K562 (cell line): ENCODE results near the gene EPHB1. TPM values are rescaled to one million over a fixed set of nuclear protein-coding genes. Genes with fewer than 3 reads are reported as not detected.

Experiments
- ATAC-seq: fragments of 200-7000 bp; cut with Tn5 transposase; 3 replicates; pipeline ENCODE4 v1.9.1; 2020; ENCODE audit warnings: moderate library complexity
- BruUV-seq: library from RNA; stranded (reverse); fragments of 400-500 nt; replicated peaks from 2 replicates; lab custom pipeline; 2021; lab: Mats Ljungman, UMichigan
- CTCF ChIA-PET: fragments of 300-600 bp; formaldehyde crosslinking; extraction: SDS; loops from one replicate; lab custom pipeline; 2021; ENCODE audit warnings: low intra/inter-chr PET ratio; lab: Yijun Ruan, JAX
- POLR2A ChIA-PET: fragments of 300-600, 350-650 bp; sonication (Branson Sonifier 250); formaldehyde crosslinking; extraction: SDS; loops from one replicate; lab custom pipeline; 2021; ENCODE audit warnings: antibody characterized with exemption, inconsistent platforms; lab: Yijun Ruan, JAX
- DNase-seq, 4 experiments: peaks; one replicate each; pipeline versions ENCODE4 v3.0.0 to v3.0.0-alpha.2; 2011 to 2018; ENCODE audit warnings: low spot score in 3 of 4, mixed read lengths in 3 of 4; ENCODE audit errors: extremely low read depth in 1 of 4
- FAIRE-seq: peaks from 2 replicates; lab custom pipeline; 2011; peaks lifted over from hg19 to GRCh38; lab: Jason Lieb, UNC
- H2AFZ ChIP-seq: 2 replicates; pipeline ENCODE4 v1.6.0; 2011; ENCODE audit warnings: low read depth, low read length, control low read depth, inconsistent platforms
- H3K27ac ChIP-seq: fragments of 200-600 bp; 3 replicates; pipeline ENCODE4 v1.8.0; 2011; ENCODE audit warnings: low read depth, mild to moderate bottlenecking, control low read depth, inconsistent platforms, low read length, moderate library complexity, mixed read lengths; ENCODE audit errors: extremely low read depth
- H3K27me3 ChIP-seq, 2 experiments: fragments of 300-600 bp in 1 of 2; 2 replicates in 1 of 2; 3 replicates in 1 of 2; pipeline versions ENCODE4 v1.6.0 to v1.8.0; 2011; ENCODE audit warnings: inconsistent platforms in 2 of 2, low read length in 2 of 2, mild to moderate bottlenecking in 1 of 2, mixed read lengths in 1 of 2, moderate library complexity in 1 of 2; ENCODE audit not compliant: control insufficient read depth in 2 of 2, insufficient read depth in 2 of 2
- H3K36me3 ChIP-seq: fragments of 300-600 bp; 3 replicates; pipeline ENCODE4 v1.8.0; 2011; ENCODE audit warnings: mild to moderate bottlenecking, low read length, inconsistent platforms; ENCODE audit not compliant: control insufficient read depth, insufficient read depth
- H3K4me1 ChIP-seq, 2 experiments: fragments of 200-600 bp in 1 of 2; replicated peaks in 1 of 2; 2 replicates in 1 of 2; 3 replicates in 1 of 2; pipeline versions ENCODE4 v1.5.1 to v1.8.0; 2011; ENCODE audit warnings: inconsistent platforms in 2 of 2, low read length in 2 of 2, mild to moderate bottlenecking in 1 of 2, mixed read lengths in 1 of 2, moderate library complexity in 1 of 2; ENCODE audit not compliant: control insufficient read depth in 2 of 2, insufficient read depth in 2 of 2
- H3K4me2 ChIP-seq: 2 replicates; pipeline ENCODE4 v1.6.1; 2011; ENCODE audit warnings: low read length, control low read depth, inconsistent platforms, mixed read lengths; ENCODE audit not compliant: insufficient read depth
- H3K4me3 ChIP-seq: fragments of 200-600 bp; sonication (generic), shearing (Covaris generic); 2 replicates; pipeline ENCODE4 v1.5.1; 2016; ENCODE audit warnings: control low read depth, inconsistent platforms
- H3K79me2 ChIP-seq: fragments of 200-600 bp; 3 replicates; pipeline ENCODE4 v1.8.0; 2011; ENCODE audit warnings: low read length, inconsistent platforms; ENCODE audit not compliant: control insufficient read depth, insufficient read depth
- H3K9ac ChIP-seq, 2 experiments: 2 replicates each; pipeline versions ENCODE4 v1.6.0 to v1.6.1; 2011; ENCODE audit warnings: low read depth in 2 of 2, low read length in 2 of 2, control low read depth in 1 of 2, inconsistent platforms in 1 of 2, mild to moderate bottlenecking in 1 of 2, mixed read lengths in 1 of 2; ENCODE audit not compliant: insufficient read depth in 1 of 2
- H3K9me1 ChIP-seq: one replicate; pipeline ENCODE4 v1.6.0; 2011; ENCODE audit warnings: inconsistent platforms, mild to moderate bottlenecking, low read length, moderate library complexity; ENCODE audit not compliant: control insufficient read depth, insufficient read depth
- H3K9me3 ChIP-seq: replicated peaks from 2 replicates; pipeline ENCODE4 v1.5.1; 2011; ENCODE audit warnings: low read depth, low read length, inconsistent platforms; ENCODE audit not compliant: control insufficient read depth, insufficient read depth
- H4K20me1 ChIP-seq: replicated peaks from 2 replicates; pipeline ENCODE4 v1.6.1; 2011; ENCODE audit warnings: low read length, inconsistent platforms, mixed read lengths; ENCODE audit not compliant: control insufficient read depth, insufficient read depth
- ARID3B ChIP-seq: fragments of 250-450 bp; sonication (Bioruptor Pico); IDR thresholded peaks from 2 replicates; pipeline ENCODE4 v1.4.0; 2020; ENCODE audit warnings: borderline replicate concordance
- CREB1 ChIP-seq, 2 experiments: sonication (generic) in 1 of 2; formaldehyde crosslinking in 1 of 2; IDR thresholded peaks; 2 replicates each; pipeline versions ENCODE4 v1.6.1 to v1.8.0; 2012 to 2022; ENCODE audit warnings: inconsistent platforms in 1 of 2, mild to moderate bottlenecking in 1 of 2, missing genetic modification reagents in 1 of 2, moderate library complexity in 1 of 2
- LCOR ChIP-seq: sonication (generic); formaldehyde crosslinking; IDR thresholded peaks from 2 replicates; pipeline ENCODE4 v1.8.0; 2022; ENCODE audit warnings: mild to moderate bottlenecking, missing genetic modification reagents
- MAZ ChIP-seq, 2 experiments: fragments of 450-650 bp in 1 of 2; sonication (generic) in 1 of 2; formaldehyde crosslinking; IDR thresholded peaks in 1 of 2; conservative IDR thresholded peaks in 1 of 2; 2 replicates each; pipeline versions ENCODE4 v1.4.0 to v1.5.0; 2020; ENCODE audit warnings: mild to moderate bottlenecking in 1 of 2, missing genetic modification reagents in 1 of 2
- MCM3 ChIP-seq: fragments of 450-650 bp; IDR thresholded peaks from 2 replicates; pipeline ENCODE4 v1.6.1; 2016
- NFE2L1 ChIP-seq: fragments of 450-650 bp; IDR thresholded peaks from 2 replicates; pipeline ENCODE4 v1.6.1; 2016; ENCODE audit warnings: missing genetic modification characterization, low read depth, mild to moderate bottlenecking, missing compliant biosample characterization, moderate library complexity, borderline replicate concordance
- NRF1 ChIP-seq, 2 experiments: fragments of 450-650 bp; IDR thresholded peaks in 1 of 2; conservative IDR thresholded peaks in 1 of 2; 2 replicates each; pipeline ENCODE4 v1.6.1; 2014; ENCODE audit warnings: mild to moderate bottlenecking in 2 of 2
- PHF8 ChIP-seq: fragments of 200-600 bp; sonication (generic); IDR thresholded peaks from 2 replicates; pipeline ENCODE4 v1.6.1; 2012; ENCODE audit warnings: mixed run types, mild to moderate bottlenecking, inconsistent platforms, low read length, moderate library complexity, borderline replicate concordance
- RBM15 ChIP-seq: fragments of 200-400 bp; formaldehyde crosslinking; IDR thresholded peaks from 2 replicates; pipeline ENCODE4 v1.6.1; 2018; ENCODE audit warnings: mild to moderate bottlenecking, low read length, moderate library complexity; ENCODE audit not compliant: insufficient read depth
- RBM25 ChIP-seq: fragments of 200-400 bp; formaldehyde crosslinking; IDR thresholded peaks from 2 replicates; pipeline ENCODE4 v1.6.1; 2018; ENCODE audit warnings: low read length, low read depth, moderate library complexity; ENCODE audit not compliant: severe bottlenecking
- SIX5 ChIP-seq, 2 experiments: IDR thresholded peaks; 2 replicates each; pipeline ENCODE4 v1.6.1; 2011; ENCODE audit warnings: low read length in 2 of 2, borderline replicate concordance in 1 of 2, low read depth in 1 of 2, mild to moderate bottlenecking in 1 of 2, moderate library complexity in 1 of 2; ENCODE audit not compliant: insufficient read depth in 1 of 2
- TRIM25 ChIP-seq: fragments of 450-650 bp; IDR thresholded peaks from 2 replicates; pipeline ENCODE4 v1.7.0; 2016; ENCODE audit warnings: borderline replicate concordance
- ZNF324 ChIP-seq: fragments of 250-450 bp; sonication (Bioruptor Pico); IDR thresholded peaks from 2 replicates; pipeline ENCODE4 v1.4.0; 2020; ENCODE audit warnings: mild to moderate bottlenecking
- WGBS: fragments of 100-300 bp; shearing (Covaris generic); methylation state at CpG from one replicate; pipeline ENCODE4 v1.1.6; 2016; ENCODE audit warnings: low coverage, mixed read lengths; ENCODE audit not compliant: insufficient coverage; ENCODE audit errors: missing lambda C conversion rate; 5-methylcytosine and 5-hydroxymethylcytosine counted together
- in situ Hi-C: fragments of 300-500 bp; cut with MboI; formaldehyde crosslinking; loops from 4 replicates; pipeline ENCODE4 v1.15.0; 2018; ENCODE audit warnings: inconsistent platforms, mixed read lengths
- intact Hi-C: fragments of 100-400 bp; cut with micrococcal nuclease; formaldehyde crosslinking; loops from 2 replicates; pipeline ENCODE4 v1.14.2; 2022
- polyA plus RNA-seq, 8 experiments: library from polyadenylated mRNA; depleted of rRNA in 4 of 8; stranded (reverse) in 5 of 8; unstranded in 3 of 8; fragments of >200 nt; fragmentation: Nextera tagmentation in 2 of 8; fragmentation: Illumina TruSeq in 1 of 8; extraction: Ambion mirVana in 2 of 8; extraction: Trizol in 1 of 8; gene quantifications; 2 replicates each; pipeline versions ENCODE4 v1.2.1 to v1.2.3, GENCODE V29; 2011 to 2014; ENCODE audit warnings: inconsistent platforms in 1 of 8, missing spikeins in 1 of 8
- total RNA-seq, 7 experiments: library from RNA; depleted of rRNA in 6 of 7; stranded (reverse); fragments of >200 nt in 6 of 7; fragmentation: Illumina TruSeq in 2 of 7; extraction: Trizol in 2 of 7; gene quantifications; 2 replicates each; pipeline versions ENCODE4 v1.2.1 to v1.2.3, GENCODE V29; 2011 to 2021; ENCODE audit warnings: low replicate concordance in 1 of 7
- TF ChIP-seq, protein P1 (sequence below): sonication (generic); formaldehyde crosslinking; IDR thresholded peaks from 2 replicates; pipeline ENCODE4 v1.8.0; 2022; ENCODE audit warnings: mild to moderate bottlenecking, missing genetic modification reagents

Gene EPHB1
- total and polyA plus RNA-seq, 9 of the 15 experiments (the other 6 are each of a cell fraction or from before 2014, with no cell fraction given) = 0.29 TPM; not detected in 8

GRCh38 chr3:134807189-134807588, 12.1 kb downstream of the EPHB1 start:
- CTCF ChIA-PET = no interaction called here
- Histone ChIP-seq H3K4me3 (no peak overlapping the region), H3K79me2 (no peaks in the 10 kb centered on the region), H3K9ac (no peak overlapping the region), H3K4me1 (no peaks in the 10 kb centered on the region), H3K36me3 (no peaks in the 10 kb centered on the region), H3K4me2 (no peak overlapping the region), H3K9me3 (no peaks in the 10 kb centered on the region), H3K27me3 (no peaks in the 10 kb centered on the region), H4K20me1 (no peaks in the 10 kb centered on the region), H3K9me1 (no peaks in the 10 kb centered on the region), H3K27ac (no peak overlapping the region), H2AFZ (no peak overlapping the region)
- ATAC-seq = no peak
- TF ChIP-seq PHF8 = no peak
- no peak for TF ChIP-seq MAZ (CRISPR knock-in tag; conservative IDR thresholded peaks at IDR 0.05 in 1 of 2, IDR thresholded peaks at IDR 0.05 in 1 of 2)
- no peak for TF ChIP-seq CREB1 (IDR thresholded peaks at IDR 0.05)
- TF ChIP-seq CREB1 (CRISPR knock-in tag; IDR thresholded peaks at IDR 0.05) = no peak
- no peak for TF ChIP-seq MCM3
- no peak for TF ChIP-seq TRIM25
- TF ChIP-seq, protein P1, sequence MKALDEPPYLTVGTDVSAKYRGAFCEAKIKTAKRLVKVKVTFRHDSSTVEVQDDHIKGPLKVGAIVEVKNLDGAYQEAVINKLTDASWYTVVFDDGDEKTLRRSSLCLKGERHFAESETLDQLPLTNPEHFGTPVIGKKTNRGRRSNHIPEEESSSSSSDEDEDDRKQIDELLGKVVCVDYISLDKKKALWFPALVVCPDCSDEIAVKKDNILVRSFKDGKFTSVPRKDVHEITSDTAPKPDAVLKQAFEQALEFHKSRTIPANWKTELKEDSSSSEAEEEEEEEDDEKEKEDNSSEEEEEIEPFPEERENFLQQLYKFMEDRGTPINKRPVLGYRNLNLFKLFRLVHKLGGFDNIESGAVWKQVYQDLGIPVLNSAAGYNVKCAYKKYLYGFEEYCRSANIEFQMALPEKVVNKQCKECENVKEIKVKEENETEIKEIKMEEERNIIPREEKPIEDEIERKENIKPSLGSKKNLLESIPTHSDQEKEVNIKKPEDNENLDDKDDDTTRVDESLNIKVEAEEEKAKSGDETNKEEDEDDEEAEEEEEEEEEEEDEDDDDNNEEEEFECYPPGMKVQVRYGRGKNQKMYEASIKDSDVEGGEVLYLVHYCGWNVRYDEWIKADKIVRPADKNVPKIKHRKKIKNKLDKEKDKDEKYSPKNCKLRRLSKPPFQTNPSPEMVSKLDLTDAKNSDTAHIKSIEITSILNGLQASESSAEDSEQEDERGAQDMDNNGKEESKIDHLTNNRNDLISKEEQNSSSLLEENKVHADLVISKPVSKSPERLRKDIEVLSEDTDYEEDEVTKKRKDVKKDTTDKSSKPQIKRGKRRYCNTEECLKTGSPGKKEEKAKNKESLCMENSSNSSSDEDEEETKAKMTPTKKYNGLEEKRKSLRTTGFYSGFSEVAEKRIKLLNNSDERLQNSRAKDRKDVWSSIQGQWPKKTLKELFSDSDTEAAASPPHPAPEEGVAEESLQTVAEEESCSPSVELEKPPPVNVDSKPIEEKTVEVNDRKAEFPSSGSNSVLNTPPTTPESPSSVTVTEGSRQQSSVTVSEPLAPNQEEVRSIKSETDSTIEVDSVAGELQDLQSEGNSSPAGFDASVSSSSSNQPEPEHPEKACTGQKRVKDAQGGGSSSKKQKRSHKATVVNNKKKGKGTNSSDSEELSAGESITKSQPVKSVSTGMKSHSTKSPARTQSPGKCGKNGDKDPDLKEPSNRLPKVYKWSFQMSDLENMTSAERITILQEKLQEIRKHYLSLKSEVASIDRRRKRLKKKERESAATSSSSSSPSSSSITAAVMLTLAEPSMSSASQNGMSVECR = no peak
- no peak for TF ChIP-seq ARID3B (CRISPR knock-in tag)
- TF ChIP-seq NRF1 (conservative IDR thresholded peaks at IDR 0.05 in 1 of 2, IDR thresholded peaks at IDR 0.05 in 1 of 2) = no peak
- no peak for TF ChIP-seq RBM25
- no peak for TF ChIP-seq RBM15
- TF ChIP-seq ZNF324 = no peak
- TF ChIP-seq LCOR (CRISPR knock-in tag) = no peak
- no peak for TF ChIP-seq SIX5 (IDR thresholded peaks at IDR 0.05; ENCODE audit: borderline replicate concordance in 1 of 2, insufficient read depth in 1 of 2, low read depth in 1 of 2, low read length in 2 of 2)
- TF ChIP-seq NFE2L1 (tag) = no peak
- BruUV-seq = no TSS peak
- 4% methylated on average over 4 of the region's 6 CpGs for WGBS
- DNase-seq = no peak
- POLR2A ChIA-PET = no interaction called here
- FAIRE-seq = no peak
- intact Hi-C loops = no loop called here
- in situ Hi-C loops = no loop called here
